Renal cortex interstitium (tissue), 11 donors: ENCODE results near the gene ZNF316. TPM values are rescaled to one million over a fixed set of nuclear protein-coding genes. Genes with fewer than 3 reads are reported as not detected.

Source experiments
- DNase-seq, 11 donors: peaks; one replicate each; pipeline ENCODE4 v3.0.0-alpha.2; 2013; ENCODE audit warnings: low read depth in 9 of 11, low spot score in 4 of 11; ENCODE audit errors: extremely low read depth in 1 of 11
- polyA plus RNA-seq, 3 donors: library from polyadenylated mRNA; unstranded; fragments of 120-200 nt; gene quantifications; one replicate each; pipeline ENCODE4 v1.2.1, GENCODE V29; 2013; ENCODE audit not compliant: insufficient read length in 3 of 3

The ZNF316 gene
- polyA plus RNA-seq, 3 donors: 43.3 to 56.5 (median 45.4) TPM

- DNase-seq: no peak
Measured at GRCh38 chr7:6641305-6642035, 4.4 kb downstream of the ZNF316 start.

GRCh38 chr7:6642239-6642839 is 5.2 kb downstream of the ZNF316 start:
- DNase-seq: no peak

GRCh38 chr7:6642861-6643640 is 5.9 kb downstream of the ZNF316 start:
- no peak for DNase-seq

- DNase-seq: no peak
Measured at GRCh38 chr7:6643915-6644625, 7.0 kb downstream of the ZNF316 start.

- no peak for DNase-seq
Measured at GRCh38 chr7:6644728-6645127, 7.6 kb downstream of the ZNF316 start.

- peak in 5 of 11 donors; percentile 24 to 50 (median 38) for DNase-seq
Measured at GRCh38 chr7:6646465-6646864, 9.3 kb downstream of the ZNF316 start.

- no peak for DNase-seq
Measured at GRCh38 chr7:6647080-6647479, 10.0 kb downstream of the ZNF316 start.

- no peak for DNase-seq
Measured at GRCh38 chr7:6647541-6647940, 10.4 kb downstream of the ZNF316 start.

- DNase-seq: no peak
Measured at GRCh38 chr7:6648066-6648814, 11.1 kb downstream of the ZNF316 start.

- no peak for DNase-seq
Measured at GRCh38 chr7:6648815-6649104, 11.6 kb downstream of the ZNF316 start.

GRCh38 chr7:6649241-6649961 is 12.3 kb downstream of the ZNF316 start:
- no peak for DNase-seq

GRCh38 chr7:6650086-6650485 is 13.0 kb downstream of the ZNF316 start:
- no peak for DNase-seq

- DNase-seq: no peak
Measured at GRCh38 chr7:6650521-6651011, 13.4 kb downstream of the ZNF316 start.

- no peak for DNase-seq
Measured at GRCh38 chr7:6651851-6652445, 14.8 kb downstream of the ZNF316 start.

GRCh38 chr7:6652446-6653011 is 15.4 kb downstream of the ZNF316 start:
- DNase-seq: no peak

- DNase-seq: no peak
Measured at GRCh38 chr7:6653071-6654003, 16.2 kb downstream of the ZNF316 start.
